ENCODE results near the gene CYP2C9.

CYP2C9 gene

DNA sequence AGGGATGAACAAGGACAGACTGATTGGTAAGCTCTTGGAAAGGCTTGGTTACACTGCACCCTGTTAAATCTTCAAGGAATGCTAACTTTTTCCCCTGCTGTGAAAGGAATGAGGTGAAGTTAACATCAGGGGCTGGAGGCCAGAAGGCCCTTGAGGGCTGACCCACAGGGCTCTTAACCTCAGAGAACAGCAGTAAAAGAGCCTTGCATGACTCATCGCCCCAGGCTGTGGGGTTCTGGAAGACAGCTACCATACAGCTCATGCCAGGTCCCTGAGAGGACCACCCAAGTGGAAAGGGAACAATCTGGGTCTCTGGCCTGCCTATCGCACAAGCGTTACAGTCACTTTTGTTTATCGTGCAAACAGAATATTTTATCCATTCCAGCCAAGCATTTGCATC, 54.4 kb downstream of the CYP2C9 start:
- H3K4me1 Mint-ChIP-seq (ENCODE audit: low read depth), result no peaks in the 10 kb centered on the region
- peaks cover 33% of the 10 kb centered on the region for H3K9me3 Mint-ChIP-seq
- no peaks in the 10 kb centered on the region for H3K36me3 Mint-ChIP-seq (ENCODE audit: low read depth)
- no peak overlapping the region for H3K4me3 Mint-ChIP-seq
- no peak overlapping the region for H3K27ac Mint-ChIP-seq
- H3K27me3 Mint-ChIP-seq, result no peaks in the 10 kb centered on the region

GRCh38 chr10:94997741-94998174, 59.3 kb downstream of the CYP2C9 start:
- peaks cover 8% of the 10 kb centered on the region for H3K9me3 Mint-ChIP-seq
- H3K4me1 Mint-ChIP-seq (ENCODE audit: low read depth), result no peaks in the 10 kb centered on the region
- H3K27me3 Mint-ChIP-seq, result no peaks in the 10 kb centered on the region
- H3K4me3 Mint-ChIP-seq, result no peak overlapping the region
- no peak overlapping the region for H3K27ac Mint-ChIP-seq
- H3K36me3 Mint-ChIP-seq (ENCODE audit: low read depth), result no peaks in the 10 kb centered on the region

GRCh38 chr10:95026461-95026860, 88.0 kb downstream of the CYP2C9 start:
- H3K4me1 Mint-ChIP-seq (ENCODE audit: low read depth), result no peaks in the 10 kb centered on the region
- H3K27ac Mint-ChIP-seq, result no peak overlapping the region
- H3K4me3 Mint-ChIP-seq, result no peak overlapping the region
- H3K36me3 Mint-ChIP-seq (ENCODE audit: low read depth), result no peaks in the 10 kb centered on the region
- peaks cover 5% of the 10 kb centered on the region for H3K9me3 Mint-ChIP-seq
- H3K27me3 Mint-ChIP-seq, result no peaks in the 10 kb centered on the region

DNA sequence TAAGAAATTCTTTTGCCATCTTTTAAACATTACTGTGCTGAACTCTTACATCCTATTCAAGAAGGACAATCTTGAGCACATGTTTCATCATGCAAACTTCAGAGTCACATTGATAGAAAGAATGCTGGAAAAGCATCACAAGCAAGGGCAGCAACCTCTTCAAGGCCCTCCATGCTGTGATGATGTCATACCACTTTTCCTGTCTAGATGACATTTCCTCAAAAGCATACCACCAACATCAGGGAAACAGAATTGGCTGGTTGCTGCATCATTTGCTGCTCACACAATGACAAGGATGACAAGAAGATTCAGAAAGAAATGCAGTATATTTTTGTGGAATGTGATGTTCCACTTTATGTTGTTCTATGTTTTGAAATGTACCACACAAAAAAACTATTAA, 93.2 kb downstream of the CYP2C9 start:
- no peak overlapping the region for H3K4me3 Mint-ChIP-seq
- H3K27me3 Mint-ChIP-seq, result no peaks in the 10 kb centered on the region
- no peak overlapping the region for H3K27ac Mint-ChIP-seq
- H3K36me3 Mint-ChIP-seq (ENCODE audit: low read depth), result no peaks in the 10 kb centered on the region
- H3K4me1 Mint-ChIP-seq (ENCODE audit: low read depth), result no peaks in the 10 kb centered on the region
- H3K9me3 Mint-ChIP-seq, result no peaks in the 10 kb centered on the region

- Mint-ChIP-seq H3K36me3 (ENCODE audit: low read depth) (no peaks in the 10 kb centered on the region), H3K27ac (no peak overlapping the region), H3K9me3 (no peaks in the 10 kb centered on the region), H3K4me1 (ENCODE audit: low read depth) (no peaks in the 10 kb centered on the region), H3K4me3 (no peak overlapping the region), H3K27me3 (no peaks in the 10 kb centered on the region)
These were observed 95.9 kb downstream of the CYP2C9 start for GRCh38 chr10:95034401-95034800.

- H3K9me3 Mint-ChIP-seq, result no peaks in the 10 kb centered on the region
- H3K4me3 Mint-ChIP-seq, result no peak overlapping the region
- H3K27me3 Mint-ChIP-seq, result no peaks in the 10 kb centered on the region
- no peaks in the 10 kb centered on the region for H3K4me1 Mint-ChIP-seq (ENCODE audit: low read depth)
- no peak overlapping the region for H3K27ac Mint-ChIP-seq
- H3K36me3 Mint-ChIP-seq (ENCODE audit: low read depth), result no peaks in the 10 kb centered on the region
These were observed 97.2 kb downstream of the CYP2C9 start for GRCh38 chr10:95035332-95036295.

- H3K36me3 Mint-ChIP-seq (ENCODE audit: low read depth), result no peaks in the 10 kb centered on the region
- H3K27me3 Mint-ChIP-seq, result no peaks in the 10 kb centered on the region
- no peak overlapping the region for H3K4me3 Mint-ChIP-seq
- H3K27ac Mint-ChIP-seq, result no peak overlapping the region
- no peaks in the 10 kb centered on the region for H3K4me1 Mint-ChIP-seq (ENCODE audit: low read depth)
- no peaks in the 10 kb centered on the region for H3K9me3 Mint-ChIP-seq
These were observed 100.8 kb downstream of the CYP2C9 start for GRCh38 chr10:95039281-95039680.

Data from stimulated activated naive CD8-positive, alpha-beta T cell treated with anti-CD3 and anti-CD28 coated beads, Interleukin-15, Interleukin-2, amounts not matched to agents 100 ng/mL and 50 ng/mL, for 24 hours (primary cell).